NOMO-1 (cell line): ENCODE measurements around the gene RRP12.

ENCODE experiments used
- DNase-seq, 2 experiments: peaks; one replicate each; lab custom pipeline; 2025; ENCODE audit not compliant: unreplicated experiment in 2 of 2; lab: John Stamatoyannopoulos, UW

The RRP12 gene

DNA sequence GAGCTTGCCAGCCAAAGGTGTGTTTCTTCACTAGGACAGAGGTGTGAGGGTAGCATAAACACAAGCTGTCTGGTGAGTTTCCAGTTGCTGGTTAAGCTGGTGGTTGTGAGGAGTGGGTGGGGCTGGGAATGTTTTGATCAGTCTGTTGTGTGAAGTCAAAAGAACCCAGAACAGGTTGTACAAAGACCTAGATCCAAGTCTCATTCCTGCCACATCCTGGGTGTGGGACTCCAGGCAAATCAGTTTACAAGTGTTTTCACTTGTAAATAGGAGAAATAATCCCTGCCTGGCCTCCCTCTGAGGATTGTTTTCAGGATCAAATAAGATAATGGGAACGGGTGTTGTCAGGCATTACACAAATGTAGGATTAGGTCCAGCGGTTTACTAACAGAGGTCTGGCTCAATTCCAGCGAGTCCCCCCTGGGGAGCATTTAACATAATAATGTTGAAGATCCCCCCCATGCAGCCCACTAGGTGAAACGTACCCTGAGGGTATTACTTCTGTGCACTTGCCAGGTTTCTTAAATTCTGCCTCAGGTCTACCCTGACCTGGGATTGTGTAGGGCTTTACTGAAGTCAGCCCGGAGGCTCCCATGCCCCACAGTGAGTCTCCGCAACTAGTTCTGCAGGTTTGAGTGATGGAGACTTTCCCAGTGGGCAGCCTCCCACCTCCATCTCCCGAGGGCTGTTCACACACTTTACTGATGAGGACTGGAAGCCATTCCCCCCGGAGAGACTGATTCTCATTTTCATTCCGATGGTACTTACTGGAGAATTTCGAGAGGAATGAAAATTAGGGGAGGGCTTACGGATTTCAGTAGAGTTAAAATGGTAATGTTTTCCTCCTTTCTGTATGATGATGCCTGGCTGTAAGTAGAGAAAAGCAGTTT, 64.0 kb downstream of the RRP12 start:
- no peak for DNase-seq

DNA sequence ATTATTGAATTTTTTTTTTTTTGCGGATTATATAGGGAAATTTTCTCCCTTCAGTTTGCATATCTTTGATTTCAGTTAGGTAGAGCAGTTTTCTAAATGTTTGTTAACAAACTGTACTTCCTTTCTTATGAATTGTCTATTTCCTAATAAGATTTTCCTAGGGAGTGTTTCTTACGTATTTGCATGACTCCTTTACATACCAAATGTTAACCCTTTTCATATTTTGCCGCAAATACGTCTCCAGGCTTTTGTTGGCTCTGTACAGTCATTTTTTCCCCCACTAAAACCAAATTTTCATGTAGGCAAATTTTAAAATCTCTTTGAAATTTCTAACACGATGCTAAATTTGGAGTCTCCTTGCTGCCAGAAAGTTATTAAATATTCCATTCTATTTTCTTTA, 64.7 kb downstream of the RRP12 start:
- no peak for DNase-seq

DNA sequence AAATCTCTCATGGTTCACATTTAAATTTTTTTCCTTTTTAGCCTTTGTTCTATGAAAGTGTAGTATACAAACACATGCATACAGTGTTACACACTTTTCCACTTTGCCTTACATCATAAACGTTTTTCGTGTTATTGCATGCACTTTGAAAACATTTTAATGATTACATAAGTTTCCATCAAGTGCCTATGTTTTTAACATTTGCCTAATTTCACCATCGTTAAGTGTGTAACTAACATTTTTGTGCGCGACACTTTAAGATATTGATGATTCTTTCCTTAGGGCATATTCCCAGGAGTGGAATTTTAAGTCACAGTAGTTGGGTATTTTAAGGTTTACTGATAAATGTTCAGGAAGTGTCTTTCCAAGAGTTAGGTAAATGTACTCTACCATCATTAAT, 65.1 kb downstream of the RRP12 start:
- DNase-seq = no peak

- DNase-seq = no peak
These were observed 65.9 kb downstream of the RRP12 start for GRCh38 chr10:97335188-97335619.

- peak; percentile 84 to 92 for DNase-seq
These were observed 66.6 kb downstream of the RRP12 start, which contains the start of gene FRAT2 for GRCh38 chr10:97334370-97335175. FRAT2 (minus strand) TSS chr10:97334729; CDS start chr10:97334572, 157 bp downstream.

- peak; percentile 54 to 70 for DNase-seq
These were observed 67.4 kb downstream of the RRP12 start for GRCh38 chr10:97333601-97334369.

GRCh38 chr10:97333351-97333600, 67.9 kb downstream of the RRP12 start:
- DNase-seq = peak in 1 of 2 experiments; percentile 35

DNA sequence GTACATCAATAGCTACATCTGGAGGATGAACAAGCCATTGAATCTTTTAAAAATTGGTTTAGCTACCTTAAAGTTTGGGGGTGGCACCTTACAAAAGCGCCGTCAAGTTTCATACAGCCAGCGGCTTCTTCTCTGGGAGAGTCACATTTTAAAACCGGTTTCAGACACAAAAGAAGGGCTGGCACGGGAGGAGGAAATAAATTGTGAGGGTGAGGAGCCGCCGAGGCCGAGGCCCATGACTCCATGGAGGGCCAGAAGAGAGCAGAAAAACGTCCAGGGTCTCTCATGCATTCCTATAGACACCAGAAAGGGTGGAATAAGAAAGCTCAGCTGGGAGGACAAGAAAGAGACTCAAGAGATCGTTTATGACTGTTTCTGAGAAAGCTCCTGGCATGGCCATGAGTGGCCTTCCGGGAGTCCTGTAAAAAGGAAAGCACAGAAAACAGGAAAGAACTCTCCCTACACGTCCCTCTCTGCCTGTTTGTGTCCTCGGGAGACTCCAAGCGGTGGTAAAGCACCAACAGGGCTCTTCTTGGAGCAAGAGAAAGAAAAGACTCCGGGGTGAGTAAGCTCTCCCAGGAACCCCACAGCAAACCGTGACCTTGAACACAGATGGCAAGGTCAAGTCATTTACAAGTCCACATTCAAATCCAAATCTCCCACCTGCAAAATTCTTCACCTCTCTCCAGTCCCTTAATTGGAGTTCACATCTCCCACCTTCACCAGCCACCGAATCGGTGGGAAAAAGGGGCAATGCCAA, 68.4 kb downstream of the RRP12 start:
- DNase-seq = no peak

- no peak for DNase-seq
These were observed 69.9 kb downstream of the RRP12 start for GRCh38 chr10:97331153-97331703.

DNA sequence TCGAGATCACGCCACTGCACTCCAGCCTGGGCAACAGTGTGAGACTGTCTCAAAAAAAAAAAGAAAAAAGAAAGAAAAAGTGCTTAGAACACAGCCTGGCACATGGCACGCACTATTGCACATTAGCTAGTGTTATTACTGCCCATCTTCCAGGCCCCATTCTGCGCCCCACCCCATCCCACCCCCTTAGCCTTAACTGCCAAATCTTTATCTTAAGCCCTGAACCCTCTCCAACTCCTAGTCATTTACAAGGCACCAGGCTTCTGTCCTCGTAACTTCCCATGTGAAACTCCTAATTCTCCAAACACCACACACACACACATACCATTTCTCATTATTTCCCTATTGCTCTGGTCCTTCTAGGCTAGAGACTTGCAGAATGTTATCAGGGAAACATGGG, 71.4 kb downstream of the RRP12 start:
- DNase-seq = no peak

DNA sequence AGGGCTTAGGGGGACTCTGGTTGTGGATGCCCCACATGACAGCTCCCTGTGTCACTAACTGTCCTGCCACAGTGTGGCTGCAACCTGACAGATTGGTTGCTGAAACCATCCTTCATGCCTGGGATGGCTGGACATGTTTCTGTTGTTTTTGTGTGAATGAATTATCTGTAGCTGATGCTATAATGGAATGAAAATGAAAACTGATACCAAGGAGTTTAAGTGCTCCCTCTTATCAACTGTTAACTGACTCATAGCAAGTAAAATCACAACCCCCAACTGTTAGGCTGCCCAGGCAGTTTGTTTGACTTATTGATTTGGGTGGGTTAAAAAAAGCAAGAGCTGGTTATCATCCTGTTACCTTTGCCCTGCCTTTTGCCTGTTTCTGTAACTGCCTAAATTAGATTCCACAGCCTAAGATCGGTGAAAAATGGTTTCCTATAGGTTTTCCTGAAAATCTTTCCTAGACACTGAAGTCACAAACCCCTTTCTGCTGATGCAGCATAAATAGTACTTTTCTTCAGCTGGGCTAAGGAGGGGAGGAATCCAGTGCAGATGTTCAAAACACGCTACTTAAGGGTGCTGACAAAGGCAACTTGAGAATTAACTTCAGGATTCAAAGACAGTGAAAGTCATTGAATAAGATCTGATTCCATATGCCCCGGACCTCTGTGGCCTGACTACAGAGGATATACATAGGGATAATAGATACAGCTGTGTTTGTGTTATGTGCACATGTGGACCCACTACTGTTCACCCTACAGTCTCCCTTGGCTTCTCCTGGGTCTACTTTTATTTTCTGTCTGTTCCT, 72.3 kb downstream of the RRP12 start:
- DNase-seq = no peak

- no peak for DNase-seq
These were observed 73.5 kb downstream of the RRP12 start for GRCh38 chr10:97327348-97328294.

DNA sequence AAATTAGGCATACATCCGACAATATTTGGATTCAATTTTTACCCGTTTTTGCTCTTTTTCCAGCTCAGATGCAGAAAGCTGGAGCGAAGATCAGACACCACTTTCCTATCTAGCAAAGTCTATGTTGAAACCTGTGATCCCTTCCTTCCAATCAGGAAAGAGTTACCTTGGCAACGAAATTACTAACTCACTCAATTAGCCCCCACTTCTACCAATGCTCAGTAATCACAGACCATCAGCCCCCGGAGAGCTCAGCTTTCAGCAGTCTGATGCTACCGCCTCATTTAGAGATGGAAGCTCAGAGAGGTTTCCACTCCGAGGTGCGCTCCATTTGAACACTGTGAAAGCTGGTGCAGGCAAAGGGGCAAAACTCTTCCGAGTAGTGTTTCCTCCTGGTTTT, 75.4 kb downstream of the RRP12 start:
- DNase-seq = no peak

DNA sequence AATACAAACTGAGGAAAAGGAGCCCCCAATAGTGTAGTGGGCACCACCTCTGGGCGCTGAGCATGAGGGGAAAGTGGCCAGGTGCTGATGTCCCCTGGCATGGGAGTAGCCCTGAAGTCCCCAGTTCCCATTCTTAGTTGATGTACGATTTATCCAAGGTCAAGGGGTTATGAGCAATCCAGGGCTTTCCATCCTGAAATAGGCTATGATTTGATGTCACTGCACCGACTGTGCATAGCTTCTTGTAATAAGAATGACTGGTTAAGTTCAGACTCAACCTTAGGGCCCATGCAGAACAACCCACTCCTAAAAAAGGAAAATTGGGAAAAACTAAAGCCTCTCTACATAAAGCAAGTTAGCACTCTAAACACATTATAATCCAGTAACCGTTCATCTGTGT, 77.6 kb downstream of the RRP12 start:
- no peak for DNase-seq

DNA sequence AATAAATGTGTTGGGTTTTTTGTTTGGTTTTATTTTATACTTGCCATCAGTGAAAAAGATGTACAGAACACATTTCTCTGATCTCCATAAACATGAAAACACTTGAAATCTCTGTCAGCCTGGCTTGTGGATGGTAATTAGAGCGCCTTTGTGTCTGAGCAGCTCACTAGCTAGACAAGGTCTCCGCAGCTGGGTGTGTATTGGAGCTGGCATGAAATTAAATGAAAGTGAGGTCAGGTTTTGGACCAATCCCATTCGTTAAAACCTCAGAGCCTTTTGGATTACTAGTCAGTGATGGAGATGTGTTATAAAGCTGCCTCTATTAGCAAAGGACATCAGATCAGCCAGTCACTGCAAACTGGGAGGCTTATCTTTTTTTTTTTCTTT, 79.3 kb downstream of the RRP12 start:
- no peak for DNase-seq

GRCh38 chr10:97321032-97321803, 79.9 kb downstream of the RRP12 start:
- DNase-seq = peak; percentile 38 to 61

DNA sequence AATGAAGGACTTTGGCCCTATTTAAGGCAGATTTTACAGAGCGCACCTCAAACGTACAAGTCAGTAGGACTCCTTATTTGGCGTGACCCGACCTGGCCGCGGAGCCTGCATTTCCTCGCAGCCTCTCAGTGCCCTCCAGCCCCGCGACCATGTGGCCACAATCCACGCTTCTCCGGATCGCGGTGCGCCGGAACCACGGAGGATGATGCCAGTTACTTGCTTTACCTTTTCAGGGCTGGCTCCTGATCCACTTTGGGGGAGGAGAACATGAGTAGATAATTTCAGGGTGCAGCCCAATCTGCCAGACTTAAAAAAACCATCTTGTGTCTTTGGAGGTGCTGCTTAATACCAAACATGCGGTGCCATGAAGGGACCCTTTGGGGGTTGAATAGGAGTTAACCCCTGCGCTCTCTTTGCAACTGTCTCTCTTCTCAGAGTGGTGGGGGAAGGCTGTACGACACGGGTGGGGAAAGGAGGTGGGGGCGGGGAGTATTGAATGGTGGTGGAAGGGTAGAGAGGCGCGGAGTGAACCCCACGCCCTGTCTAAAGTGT, 80.6 kb downstream of the RRP12 start:
- DNase-seq = no peak
